Body of pancreas (tissue), 4 donors: ENCODE data around the gene CCDC12. TPM values are rescaled to one million over a fixed set of nuclear protein-coding genes. Genes with fewer than 3 reads are reported as not detected.
A peak's percentile ranks its signal among the peaks of the same experiment; 100 is the strongest.

Source experiments
- ATAC-seq: fragments of 150-250 bp; one replicate; pipeline ENCODE4 v1.9.1; 2016
- DNase-seq, 4 donors: peaks; one replicate each; pipeline ENCODE4 v3.0.0-alpha.2; 2019
- H3K27ac ChIP-seq, 4 donors: fragments of 200-600 bp; sonication (generic); 1 replicate in 3 of 4; 2 replicates in 1 of 4; pipeline versions ENCODE4 v1.5.1 to v1.6.1; 2016 to 2019; ENCODE audit warnings: mild to moderate bottlenecking in 1 of 4, mixed read lengths in 1 of 4, moderate library complexity in 1 of 4
- H3K27me3 ChIP-seq, 2 donors: fragments of 200-600 bp; sonication (generic); one replicate each; pipeline ENCODE4 v1.6.0; 2016; ENCODE audit warnings: mild to moderate bottlenecking in 1 of 2
- H3K36me3 ChIP-seq, 2 donors: fragments of 200-600 bp; sonication (generic); replicated peaks in 1 of 2; 2 replicates each; pipeline ENCODE4 v1.5.1; 2016; ENCODE audit warnings: low read depth in 2 of 2; ENCODE audit not compliant: insufficient read depth in 1 of 2
- H3K4me1 ChIP-seq: fragments of 200-600 bp; sonication (generic); one replicate; pipeline ENCODE4 v1.6.0; 2016
- H3K4me3 ChIP-seq, 2 donors: fragments of 200-600 bp; sonication (generic); 1 replicate in 1 of 2; 2 replicates in 1 of 2; pipeline ENCODE4 v1.5.1; 2016 to 2019
- H3K9me3 ChIP-seq, 3 donors: fragments of 200-600 bp; sonication (generic); 1 replicate in 2 of 3; 2 replicates in 1 of 3; pipeline ENCODE4 v1.5.1; 2016
- CTCF ChIP-seq, 7 experiments: fragments of 450-650 bp in 4 of 7; fragments of 200-600 bp in 3 of 7; sonication (generic) in 3 of 7; IDR thresholded peaks; one replicate each; pipeline ENCODE4 v1.5.1; 2016 to 2019; ENCODE audit warnings: antibody characterized with exemption in 7 of 7
- POLR2A ChIP-seq, 3 donors: fragments of 450-650 bp; IDR thresholded peaks; one replicate each; pipeline ENCODE4 v1.6.1; 2016; ENCODE audit warnings: antibody characterized with exemption in 3 of 3, mild to moderate bottlenecking in 2 of 3
- WGBS, 2 donors: methylation state at CpG; one replicate each; pipeline ENCODE4 v1.1.5; 2017; 5-methylcytosine and 5-hydroxymethylcytosine counted together
- intact Hi-C: fragments of 100-400 bp; cut with DNase I; formaldehyde crosslinking; loops from one replicate; pipeline ENCODE4 v1.15.1; 2023
- total RNA-seq, 2 donors: library from RNA; depleted of rRNA; stranded (reverse); fragments of >200 nt; gene quantifications; one replicate each; pipeline ENCODE4 v1.1.0, GENCODE V29; 2016

The CCDC12 gene
- total RNA-seq, 2 donors from 2014 or later = 25.4 to 67.2 TPM

GRCh38 chr3:46930945-46931403 lies 45.6 kb downstream of the CCDC12 start:
- Histone ChIP-seq H3K27ac (peak overlapping the region; percentile 70 to 93 (median 86)), H3K4me3 (no peak overlapping the region), H3K4me1 (peaks cover 86% of the 10 kb centered on the region), H3K9me3 (no peaks in the 10 kb centered on the region), H3K36me3 (peaks cover 0 to 1% of the 10 kb centered on the region in 2 donors), H3K27me3 (no peaks in the 10 kb centered on the region)
- 15 to 24% methylated on average over 3 of the region's 3 CpGs for WGBS, 2 donors
- DNase-seq (peak; percentile 44 to 70 (median 57)), ATAC-seq (peak; percentile 46)
- TF ChIP-seq POLR2A (IDR thresholded peaks at IDR 0.05) (peak in 1 of 3 donors; percentile 10), CTCF (IDR thresholded peaks at IDR 0.05) (no peak)
- intact Hi-C loops = no loop called here

GRCh38 chr3:46930166-46930944 lies 46.2 kb downstream of the CCDC12 start:
- Histone ChIP-seq H3K4me3 (no peak overlapping the region), H3K4me1 (peaks cover 86% of the 10 kb centered on the region), H3K9me3 (no peaks in the 10 kb centered on the region), H3K27ac (peak overlapping the region; percentile 70 to 93 (median 86)), H3K27me3 (no peaks in the 10 kb centered on the region), H3K36me3 (peaks cover 0 to 3% of the 10 kb centered on the region in 2 donors)
- DNase-seq (peak in 2 of 4 donors; percentile 52 to 66), ATAC-seq (no peak)
- TF ChIP-seq POLR2A (IDR thresholded peaks at IDR 0.05) (no peak), CTCF (IDR thresholded peaks at IDR 0.05) (no peak)
- 43 to 57% methylated on average over 8 to 9 of the region's 9 CpGs for WGBS, 2 donors
- intact Hi-C loops = no loop called here

- H3K27ac ChIP-seq = peak overlapping the region; percentile 3 to 93 (median 86)
- DNase-seq = peak; percentile 77 to 91 (median 88)
- no peak for TF ChIP-seq POLR2A (IDR thresholded peaks at IDR 0.05)
- 0 to 26% methylated on average over 2 of the region's 2 CpGs for WGBS, 2 donors
- no peaks in the 10 kb centered on the region for H3K27me3 ChIP-seq
- no peaks in the 10 kb centered on the region for H3K9me3 ChIP-seq
- peak; percentile 77 for ATAC-seq
- H3K4me3 ChIP-seq = no peak overlapping the region
- peaks cover 77% of the 10 kb centered on the region for H3K4me1 ChIP-seq
- intact Hi-C loops = no loop called here
- peaks cover 0 to 8% of the 10 kb centered on the region in 2 donors for H3K36me3 ChIP-seq
Observed at GRCh38 chr3:46929324-46929723, 47.2 kb downstream of the CCDC12 start.

GRCh38 chr3:46928282-46928681 lies 48.3 kb downstream of the CCDC12 start:
- Histone ChIP-seq H3K4me3 (no peak overlapping the region), H3K9me3 (no peaks in the 10 kb centered on the region), H3K27me3 (no peaks in the 10 kb centered on the region), H3K36me3 (peaks cover 5 to 10% of the 10 kb centered on the region in 2 donors), H3K4me1 (peaks cover 77% of the 10 kb centered on the region), H3K27ac (peak overlapping the region in 3 of 4 donors; percentile 82 to 93 (median 91))
- ATAC-seq (no peak), DNase-seq (peak in 1 of 4 donors; percentile 2)
- intact Hi-C loops = no loop called here
- WGBS, 2 donors = 80 to 100% methylated on average over 1 of the region's 1 CpG
- TF ChIP-seq CTCF (IDR thresholded peaks at IDR 0.05) = no peak
- TF ChIP-seq POLR2A (IDR thresholded peaks at IDR 0.05) = no peak

GRCh38 chr3:46927718-46928073 lies 48.8 kb downstream of the CCDC12 start:
- Histone ChIP-seq H3K9me3 (no peaks in the 10 kb centered on the region), H3K4me1 (peaks cover 71% of the 10 kb centered on the region), H3K4me3 (no peak overlapping the region), H3K27me3 (no peaks in the 10 kb centered on the region), H3K27ac (peak overlapping the region in 2 of 4 donors; percentile 2 to 93), H3K36me3 (peaks cover 5 to 15% of the 10 kb centered on the region in 2 donors)
- intact Hi-C loops = no loop called here
- DNase-seq (no peak), ATAC-seq (no peak)
- 89 to 96% methylated on average over 4 to 6 of the region's 6 CpGs for WGBS, 2 donors
- TF ChIP-seq POLR2A (IDR thresholded peaks at IDR 0.05) = no peak
- no peak for TF ChIP-seq CTCF (IDR thresholded peaks at IDR 0.05)
